GM18520 (cell line): ENCODE results near the gene CCSAP.
"Not testable (repeated sequence)": the region's sequence is repeated elsewhere in the genome, so short reads cannot be mapped to it uniquely, and the experiment has no call there.

Experiments
- ATAC-seq: cut with Tn5 transposase; IDR thresholded peaks from one replicate; pipeline ENCODE4 v1.9.1; 2021; ENCODE audit not compliant: unreplicated experiment

The CCSAP gene

GRCh38 chr1:229342656-229343569 lies at the start of gene CCSAP:
Gene CCSAP, minus strand, starts transcription at chr1:229343047. Its CDS starts 582 bp downstream, at chr1:229342465.
- peak; percentile 16 for ATAC-seq

DNA sequence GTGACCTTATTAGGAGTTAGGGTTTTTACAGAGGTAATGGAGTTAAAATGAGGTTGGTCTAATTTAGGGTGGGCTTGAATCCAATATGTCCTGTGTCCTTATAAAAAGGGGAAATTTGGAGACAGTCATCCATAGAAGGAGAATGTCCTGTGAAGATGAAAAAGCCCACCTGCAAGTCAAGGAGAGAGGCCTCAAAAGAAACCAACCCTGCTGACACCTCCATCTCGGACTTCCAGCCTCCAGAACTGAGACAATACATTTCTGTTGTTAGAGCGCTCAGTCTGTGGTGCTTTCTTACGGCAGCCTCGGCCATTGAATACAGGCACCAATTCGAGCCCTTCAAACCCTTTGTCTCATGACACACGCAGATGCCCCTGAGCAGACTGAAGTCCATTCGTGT lies 47.3 kb upstream of the CCSAP start:
- no peak for ATAC-seq

DNA sequence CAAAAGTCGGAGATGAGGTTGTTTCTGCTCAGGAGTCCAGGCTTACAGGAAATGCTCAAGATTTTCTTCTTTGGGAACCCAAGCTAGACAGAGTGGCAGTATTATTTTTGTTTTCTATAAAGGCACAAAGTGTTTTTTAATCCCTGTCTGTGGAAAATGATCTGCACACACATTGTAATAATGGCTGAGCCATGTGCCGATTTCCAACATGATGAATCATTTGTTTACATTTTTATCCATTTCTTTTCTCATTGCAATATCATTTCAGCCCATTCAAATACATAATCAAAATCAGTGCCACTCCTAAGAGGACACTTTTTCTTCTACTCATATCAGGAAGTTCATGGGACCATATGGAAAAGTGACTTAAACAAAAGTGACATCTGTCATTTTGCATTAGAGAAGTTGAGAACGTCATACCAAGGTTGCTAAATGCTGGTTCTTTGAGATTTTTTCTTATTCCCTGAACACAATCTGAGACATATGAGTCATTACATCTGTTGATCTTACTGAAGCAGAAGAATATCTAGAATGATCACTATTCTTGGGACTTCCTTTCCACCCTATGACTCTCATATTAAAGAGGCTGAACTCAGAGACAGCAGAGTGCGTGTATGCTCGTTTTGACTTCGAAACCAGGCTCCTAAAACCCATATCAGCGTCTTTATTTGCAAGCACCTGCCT lies 46.2 kb upstream of the CCSAP start:
- ATAC-seq = no peak

- no peak for ATAC-seq
Measured at GRCh38 chr1:229385853-229386456, 43.1 kb upstream of the CCSAP start.

GRCh38 chr1:229384822-229385221 lies 42.0 kb upstream of the CCSAP start:
- ATAC-seq = no peak

DNA sequence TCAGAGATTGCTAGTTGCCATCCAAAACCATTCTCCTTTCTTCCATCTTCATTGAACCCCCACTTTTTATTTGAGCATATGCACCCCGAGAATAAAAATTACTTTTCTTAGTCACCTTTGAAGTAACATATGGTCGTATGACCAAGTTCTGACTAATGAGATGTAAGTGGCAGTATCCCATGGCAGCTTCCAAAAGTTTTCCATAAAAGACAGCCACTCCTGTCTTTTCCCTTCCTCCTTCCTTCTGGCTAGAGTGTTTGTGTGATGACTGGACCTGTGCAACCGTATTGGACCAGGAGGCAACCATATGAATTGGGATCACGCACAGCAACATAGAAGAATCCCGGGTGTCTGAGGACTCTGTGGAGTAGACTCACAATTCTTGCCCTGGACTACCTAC lies 41.1 kb upstream of the CCSAP start:
- no peak for ATAC-seq

DNA sequence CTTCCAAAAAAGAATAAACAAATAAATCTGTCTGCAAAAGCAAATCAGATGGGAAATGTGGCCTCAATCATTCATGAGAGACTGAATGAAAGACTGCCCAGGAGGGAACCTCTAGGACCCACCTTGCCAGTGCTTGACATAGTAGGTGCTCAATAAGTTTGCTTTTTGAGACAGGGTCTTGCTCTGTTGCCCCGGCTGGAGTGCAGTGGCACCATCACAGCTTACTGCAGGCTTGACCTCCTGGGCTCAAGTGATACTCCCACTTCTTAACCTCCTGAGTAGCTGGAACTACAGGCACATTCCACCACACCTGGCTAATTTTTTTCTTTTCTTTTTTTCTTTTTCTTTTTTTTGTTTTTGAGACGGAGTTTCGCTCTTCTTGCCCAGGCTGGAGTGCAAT lies 40.3 kb upstream of the CCSAP start:
- no peak for ATAC-seq

DNA sequence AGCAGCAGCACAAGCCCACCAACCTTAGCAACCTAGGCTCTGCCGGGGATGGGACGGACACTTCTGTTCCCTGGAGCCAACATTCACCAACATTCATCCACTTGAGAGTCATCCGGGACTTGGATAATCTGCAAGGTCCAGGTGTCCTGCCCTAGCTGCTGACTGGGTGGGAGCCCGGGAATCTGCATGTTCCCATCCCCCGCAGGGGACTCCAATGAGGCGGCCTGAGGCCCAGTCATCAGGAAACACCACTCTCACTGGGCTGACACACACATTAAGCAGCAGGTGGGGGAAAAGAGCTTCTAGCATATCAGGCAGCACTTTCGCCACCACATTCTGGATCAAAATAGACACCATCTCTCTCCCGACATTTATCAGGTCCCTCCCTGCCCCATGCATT lies 38.4 kb upstream of the CCSAP start:
- ATAC-seq = no peak

DNA sequence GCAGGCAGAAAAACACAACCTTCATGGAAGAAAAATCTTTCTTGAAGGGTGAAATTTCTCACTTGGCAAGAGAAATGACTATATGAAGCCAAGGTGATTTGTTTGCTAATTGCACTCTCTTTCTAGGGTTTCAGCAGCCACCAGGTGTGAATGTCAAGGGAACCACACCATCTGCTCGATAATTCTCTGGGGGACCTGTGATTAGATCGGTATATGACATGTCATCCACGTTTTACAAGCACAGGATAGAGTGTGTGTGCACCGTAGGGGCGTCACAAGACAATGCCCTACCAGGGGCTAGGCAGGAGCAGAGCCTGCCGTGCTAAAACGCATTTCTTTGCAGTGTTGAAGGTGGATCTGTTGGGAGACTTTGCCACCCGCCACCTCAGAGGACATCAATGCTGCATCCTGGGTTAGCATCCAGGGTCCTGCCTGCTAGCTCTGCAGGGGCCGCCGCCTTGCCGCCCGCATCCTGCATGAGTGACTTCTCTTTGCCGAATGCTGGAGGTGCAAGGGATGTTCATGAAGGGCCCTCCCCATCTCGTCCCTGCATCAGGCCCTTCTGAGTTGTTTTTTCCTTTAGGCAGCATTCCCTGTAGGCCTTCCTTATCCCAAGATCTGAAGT lies 37.8 kb upstream of the CCSAP start:
- ATAC-seq = peak; percentile 83

DNA sequence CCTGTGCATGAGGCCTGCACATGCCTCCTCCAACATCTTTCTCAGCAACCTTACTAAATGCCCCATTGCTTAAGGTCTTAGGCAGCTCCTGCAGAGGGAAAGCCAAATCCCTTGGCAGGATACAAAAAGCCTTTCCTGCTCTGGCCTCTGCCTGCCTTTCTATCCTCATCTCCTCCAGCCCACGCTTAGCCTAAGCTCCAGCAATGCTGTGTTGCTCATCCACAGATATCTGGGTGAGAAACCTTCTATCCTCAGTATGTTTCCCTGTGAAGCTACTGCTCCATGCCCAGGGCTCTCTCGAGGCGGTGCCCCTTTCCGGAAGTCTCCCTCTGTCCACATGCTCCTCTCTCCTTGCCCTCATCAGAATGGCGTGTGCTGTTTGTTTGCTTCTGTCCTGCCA lies 37.0 kb upstream of the CCSAP start:
- peak; percentile 4 for ATAC-seq

- ATAC-seq = no peak
Measured at GRCh38 chr1:229378586-229379367, 35.9 kb upstream of the CCSAP start.

- ATAC-seq = not testable (repeated sequence)
Measured at GRCh38 chr1:229378035-229378434, 35.2 kb upstream of the CCSAP start.

DNA sequence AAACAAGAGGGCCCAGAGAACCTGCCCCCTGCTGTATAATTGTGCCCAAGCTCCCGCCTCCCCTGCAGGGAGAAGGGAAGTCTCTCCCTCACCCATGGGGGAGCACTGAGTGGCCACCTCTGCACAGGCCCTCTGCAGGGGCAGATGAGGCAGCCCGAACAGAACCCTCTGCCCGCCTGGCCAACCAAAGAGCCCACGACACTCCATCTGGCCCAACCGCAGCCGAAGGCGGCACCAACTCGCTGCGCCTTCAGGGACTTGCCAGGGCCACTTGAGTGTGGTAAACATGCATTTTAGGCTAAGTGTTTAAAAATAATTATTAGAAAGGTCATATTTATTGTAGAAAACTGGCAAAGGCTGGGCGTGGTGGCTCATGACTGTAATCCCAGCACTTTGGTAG lies 34.6 kb upstream of the CCSAP start:
- ATAC-seq = no peak

DNA sequence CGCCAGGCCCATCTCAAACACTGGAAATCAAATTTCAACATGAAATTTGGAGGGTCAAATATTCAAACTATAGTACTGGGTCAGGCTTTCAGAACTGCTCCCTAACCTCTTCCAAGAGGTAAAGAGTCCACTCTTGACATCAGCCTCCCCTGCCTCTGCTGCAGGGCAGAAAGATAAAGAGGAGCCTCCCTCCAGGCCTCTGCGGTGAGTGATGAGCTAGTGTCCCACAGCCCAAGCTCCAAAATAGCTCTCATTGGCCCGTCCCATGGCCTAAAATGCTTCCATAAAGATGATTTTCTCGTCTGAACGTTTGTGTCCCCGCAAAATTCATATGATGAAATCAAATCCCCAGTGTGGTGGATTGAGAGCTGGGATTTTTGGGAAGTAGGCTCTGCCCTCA lies 33.7 kb upstream of the CCSAP start:
- ATAC-seq = no peak

GRCh38 chr1:229374485-229374884 lies 31.6 kb upstream of the CCSAP start:
- ATAC-seq = no peak

- no peak for ATAC-seq
Measured at GRCh38 chr1:229373395-229373794, 30.5 kb upstream of the CCSAP start.

DNA sequence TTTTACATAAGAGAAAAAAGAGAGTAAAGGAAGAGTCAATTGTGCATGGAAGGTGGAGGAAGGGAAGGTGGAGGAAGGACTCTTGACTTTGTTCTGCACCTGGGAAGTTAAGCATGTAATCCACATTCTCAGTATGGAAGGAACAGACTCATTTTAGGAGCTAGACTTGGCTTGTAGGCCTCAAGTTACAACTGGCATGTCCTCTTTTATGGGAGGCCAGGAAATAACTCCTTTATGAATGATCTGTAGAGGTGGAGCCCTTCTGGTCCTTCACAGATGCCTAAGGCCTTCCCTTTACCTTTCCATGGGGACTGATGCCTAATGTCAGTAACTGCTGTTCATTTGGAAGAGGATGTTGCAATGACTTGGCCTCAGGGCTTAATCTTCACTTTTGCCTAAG lies 29.4 kb upstream of the CCSAP start:
- no peak for ATAC-seq

- ATAC-seq = no peak
Measured at GRCh38 chr1:229371624-229372023, 28.8 kb upstream of the CCSAP start.

DNA sequence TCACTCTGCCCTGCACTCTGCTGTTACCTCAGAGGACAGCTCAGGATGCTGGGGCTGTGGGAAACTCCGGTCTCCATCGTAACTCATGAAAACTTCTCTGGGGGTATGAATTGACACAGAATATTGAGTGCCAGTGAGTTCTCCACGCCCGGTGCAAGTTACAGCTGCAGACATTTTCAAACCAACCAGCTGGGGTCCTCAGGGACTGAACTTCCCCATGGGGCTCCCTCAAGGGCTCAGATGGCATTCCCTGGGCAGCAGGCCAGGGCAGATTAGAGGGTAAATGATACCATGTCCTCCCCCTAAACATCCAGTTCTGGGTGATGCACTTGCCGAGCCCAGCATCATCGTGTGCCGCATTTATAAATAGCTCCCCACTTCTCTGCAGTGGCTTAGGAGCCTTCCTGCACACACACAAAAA lies 27.8 kb upstream of the CCSAP start:
- ATAC-seq = no peak

DNA sequence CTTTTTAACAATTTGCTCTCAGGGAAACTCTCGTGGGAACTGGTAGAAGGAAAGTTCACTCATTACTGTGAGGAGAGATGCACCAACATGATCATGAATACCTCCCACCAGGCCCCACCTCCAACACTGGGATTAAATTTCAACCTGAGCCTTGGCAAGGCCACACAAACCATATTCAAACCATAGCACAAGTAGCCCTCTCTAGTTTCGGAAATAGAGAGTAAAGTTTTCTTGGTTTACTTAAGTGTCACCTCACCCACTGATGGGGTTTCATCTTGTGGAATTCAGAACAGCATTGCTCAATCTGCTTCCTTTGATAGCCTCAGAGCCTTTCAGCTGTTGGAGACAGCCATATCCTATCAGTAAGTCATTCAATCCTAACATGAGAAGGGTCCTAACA lies 25.5 kb upstream of the CCSAP start:
- peak; percentile 60 for ATAC-seq

- no peak for ATAC-seq
Measured at GRCh38 chr1:229365569-229365968, 22.7 kb upstream of the CCSAP start.
